ENCODE results near the gene CXCL1.

CXCL1 gene

GRCh38 chr4:73852771-73853170 lies 16.4 kb upstream of the CXCL1 start:
- no peak for DNase-seq

GRCh38 chr4:73853246-73853704 lies 15.9 kb upstream of the CXCL1 start, which contains the start of gene PF4V1:
TSS of gene PF4V1 (plus strand) at chr4:73853296. CDS start at chr4:73853363, 67 bp downstream.
- no peak for DNase-seq

- no peak for DNase-seq
Observed at GRCh38 chr4:73853718-73854473, 15.3 kb upstream of the CXCL1 start.

- no peak for DNase-seq
Observed at GRCh38 chr4:73855406-73855805, 13.8 kb upstream of the CXCL1 start.

GRCh38 chr4:73856518-73856917 lies 12.7 kb upstream of the CXCL1 start:
- no peak for DNase-seq

- no peak for DNase-seq
Observed at GRCh38 chr4:73859614-73860088, 9.5 kb upstream of the CXCL1 start.

- no peak for DNase-seq
Observed at GRCh38 chr4:73860181-73860580, 9.0 kb upstream of the CXCL1 start.

- no peak for DNase-seq
Observed at GRCh38 chr4:73860917-73861316, 8.3 kb upstream of the CXCL1 start.

GRCh38 chr4:73862322-73862721 lies 6.9 kb upstream of the CXCL1 start:
- DNase-seq: no peak

GRCh38 chr4:73864365-73864764 lies 4.8 kb upstream of the CXCL1 start:
- no peak for DNase-seq

- no peak for DNase-seq
Observed at GRCh38 chr4:73864961-73865360, 4.2 kb upstream of the CXCL1 start.

GRCh38 chr4:73865431-73866096 lies 3.6 kb upstream of the CXCL1 start:
- no peak for DNase-seq

- no peak for DNase-seq
Observed at GRCh38 chr4:73866246-73866645, 2.9 kb upstream of the CXCL1 start.

GRCh38 chr4:73867783-73868182 lies 1.4 kb upstream of the CXCL1 start:
- DNase-seq: no peak

- DNase-seq: no peak
Observed at GRCh38 chr4:73868206-73869129, 725 bp upstream of the CXCL1 start.

GRCh38 chr4:73870260-73870659 lies 1.1 kb downstream of the CXCL1 start:
- no peak for DNase-seq

GRCh38 chr4:73870768-73871167 lies 1.6 kb downstream of the CXCL1 start:
- no peak for DNase-seq

GRCh38 chr4:73871511-73872310 lies 2.5 kb downstream of the CXCL1 start:
- no peak for DNase-seq

- DNase-seq: no peak
Observed at GRCh38 chr4:73872316-73873108, 3.3 kb downstream of the CXCL1 start.

- no peak for DNase-seq
Observed at GRCh38 chr4:73874386-73874785, 5.2 kb downstream of the CXCL1 start.

GRCh38 chr4:73875401-73875800 lies 6.2 kb downstream of the CXCL1 start:
- no peak for DNase-seq

Data from GOT3 (cell line).